WERI-Rb-1 (cell line): Measurements from ENCODE around the gene HBA1.

Source experiments
- DNase-seq: peaks from one replicate; pipeline ENCODE4 v3.0.0-alpha.2; 2020
- H3K27ac ChIP-seq: fragments of 250-450 bp; sonication (Bioruptor Pico); 2 replicates; pipeline ENCODE4 v1.5.1; 2020; ENCODE audit warnings: mild to moderate bottlenecking, moderate library complexity
- H3K27me3 ChIP-seq: fragments of 250-450 bp; sonication (Bioruptor Pico); 2 replicates; pipeline ENCODE4 v1.5.1; 2021; ENCODE audit warnings: mild to moderate bottlenecking, low read depth, moderate library complexity; ENCODE audit not compliant: insufficient read depth, severe bottlenecking
- H3K36me3 ChIP-seq: fragments of 250-450 bp; sonication (Bioruptor Pico); 2 replicates; pipeline ENCODE4 v1.5.1; 2020; ENCODE audit warnings: mild to moderate bottlenecking, moderate library complexity
- H3K4me3 ChIP-seq: 2 replicates; pipeline ENCODE4 v1.5.1; 2011; ENCODE audit warnings: low read depth, mild to moderate bottlenecking, control low read depth, low read length
- H3K9me3 ChIP-seq: fragments of 250-450 bp; sonication (Bioruptor Pico); 2 replicates; pipeline ENCODE4 v1.5.1; 2021; ENCODE audit warnings: mild to moderate bottlenecking, moderate library complexity; ENCODE audit not compliant: severe bottlenecking
- CTCF ChIP-seq: IDR thresholded peaks from 2 replicates; pipeline ENCODE4 v1.5.1; 2011; ENCODE audit warnings: low read depth, mild to moderate bottlenecking, control low read depth, inconsistent platforms, low read length

Gene HBA1

GRCh38 chr16:180681-181564 is 4.4 kb downstream of the HBA1 start:
- no peaks in the 10 kb centered on the region for H3K9me3 ChIP-seq
- peaks cover 7% of the 10 kb centered on the region for H3K27me3 ChIP-seq
- peak overlapping the region; percentile 57 for H3K4me3 ChIP-seq
- H3K27ac ChIP-seq, result peak overlapping the region; percentile 39
- DNase-seq, result no peak
- TF ChIP-seq CTCF, result no peak
- peaks cover 13% of the 10 kb centered on the region for H3K36me3 ChIP-seq

GRCh38 chr16:181565-182021 is 5.1 kb downstream of the HBA1 start:
- peak; percentile 87 for DNase-seq
- peak; percentile 94 for TF ChIP-seq CTCF
- H3K9me3 ChIP-seq, result no peaks in the 10 kb centered on the region
- H3K4me3 ChIP-seq, result no peak overlapping the region
- H3K27me3 ChIP-seq, result peaks cover 7% of the 10 kb centered on the region
- peaks cover 13% of the 10 kb centered on the region for H3K36me3 ChIP-seq
- H3K27ac ChIP-seq, result no peak overlapping the region

- TF ChIP-seq CTCF, result no peak
- Histone ChIP-seq H3K27ac (no peak overlapping the region), H3K36me3 (peaks cover 22% of the 10 kb centered on the region), H3K9me3 (no peaks in the 10 kb centered on the region), H3K4me3 (no peak overlapping the region), H3K27me3 (no peaks in the 10 kb centered on the region)
- no peak for DNase-seq
Observed at GRCh38 chr16:183005-183404, 6.5 kb downstream of the HBA1 start.

- DNase-seq, result no peak
- Histone ChIP-seq H3K4me3 (no peak overlapping the region), H3K27ac (no peak overlapping the region), H3K9me3 (no peaks in the 10 kb centered on the region), H3K27me3 (no peaks in the 10 kb centered on the region), H3K36me3 (peaks cover 41% of the 10 kb centered on the region)
- no peak for TF ChIP-seq CTCF
Observed at GRCh38 chr16:185213-185612, 8.7 kb downstream of the HBA1 start.

GRCh38 chr16:185691-186090 is 9.2 kb downstream of the HBA1 start:
- DNase-seq, result no peak
- peaks cover 46% of the 10 kb centered on the region for H3K36me3 ChIP-seq
- no peaks in the 10 kb centered on the region for H3K9me3 ChIP-seq
- no peak overlapping the region for H3K4me3 ChIP-seq
- no peak for TF ChIP-seq CTCF
- H3K27me3 ChIP-seq, result no peaks in the 10 kb centered on the region
- no peak overlapping the region for H3K27ac ChIP-seq
